Keratinocyte (primary cell): ENCODE results near the gene CSH2. TPM values are rescaled to one million over a fixed set of nuclear protein-coding genes. Genes with fewer than 3 reads are reported as not detected.
"Not testable (repeated sequence)": the region's sequence is repeated elsewhere in the genome, so short reads cannot be mapped to it uniquely, and the experiment has no call there.

Source experiments
- DNase-seq: peaks from one replicate; pipeline ENCODE4 v3.0.0-alpha.2; 2011; ENCODE audit warnings: low read depth, missing footprints, low spot score
- FAIRE-seq: peaks from 2 replicates; lab custom pipeline; 2011; peaks lifted over from hg19 to GRCh38; lab: Jason Lieb, UNC
- H2AFZ ChIP-seq: 2 replicates; pipeline ENCODE4 v1.6.0; 2012; ENCODE audit warnings: low read length, control low read depth, inconsistent platforms; ENCODE audit not compliant: control insufficient read depth
- H3K27ac ChIP-seq: 2 replicates; pipeline ENCODE4 v1.5.1; 2011; ENCODE audit warnings: low read length; ENCODE audit not compliant: control insufficient read depth, insufficient read depth
- H3K27me3 ChIP-seq: 3 replicates; pipeline ENCODE4 v1.6.0; 2011; ENCODE audit warnings: low read length; ENCODE audit not compliant: control insufficient read depth, insufficient read depth; ENCODE audit errors: extremely low read depth
- H3K36me3 ChIP-seq, 2 experiments: 2 replicates in 1 of 2; 3 replicates in 1 of 2; pipeline ENCODE4 v1.5.1; 2011; ENCODE audit warnings: low read length in 2 of 2, mild to moderate bottlenecking in 1 of 2; ENCODE audit not compliant: control insufficient read depth in 2 of 2, insufficient read depth in 2 of 2; ENCODE audit errors: extremely low read depth in 1 of 2
- H3K4me1 ChIP-seq: 3 replicates; pipeline ENCODE4 v1.5.1; 2011; ENCODE audit warnings: low read length; ENCODE audit not compliant: control insufficient read depth, insufficient read depth; ENCODE audit errors: extremely low read depth
- H3K4me2 ChIP-seq: 3 replicates; pipeline ENCODE4 v1.6.0; 2011; ENCODE audit warnings: low read depth, low read length; ENCODE audit not compliant: control insufficient read depth, insufficient read depth; ENCODE audit errors: extremely low read depth
- H3K4me3 ChIP-seq, 3 experiments: fragments of 200-600 bp in 1 of 3; sonication (generic) in 1 of 3; 2 replicates in 2 of 3; 3 replicates in 1 of 3; pipeline ENCODE4 v1.5.1; 2011 to 2016; ENCODE audit warnings: low read length in 3 of 3, mild to moderate bottlenecking in 3 of 3, control low read depth in 2 of 3, inconsistent platforms in 1 of 3, low read depth in 1 of 3, mixed read lengths in 1 of 3, mixed run types in 1 of 3, moderate library complexity in 1 of 3; ENCODE audit not compliant: control insufficient read depth in 2 of 3, insufficient read depth in 2 of 3; ENCODE audit errors: extremely low read depth in 1 of 3
- H3K79me2 ChIP-seq: 2 replicates; pipeline ENCODE4 v1.6.0; 2012; ENCODE audit warnings: low read length; ENCODE audit not compliant: control insufficient read depth, insufficient read depth
- H3K9ac ChIP-seq: 3 replicates; pipeline ENCODE4 v1.6.0; 2011; ENCODE audit warnings: low read length; ENCODE audit not compliant: control insufficient read depth, insufficient read depth; ENCODE audit errors: extremely low read depth
- H3K9me1 ChIP-seq: 3 replicates; pipeline ENCODE4 v1.6.0; 2011; ENCODE audit warnings: low read length; ENCODE audit not compliant: control insufficient read depth, insufficient read depth; ENCODE audit errors: extremely low read depth
- H3K9me3 ChIP-seq: 2 replicates; pipeline ENCODE4 v1.5.1; 2012; ENCODE audit warnings: low read depth, low read length; ENCODE audit not compliant: control insufficient read depth
- H4K20me1 ChIP-seq: 3 replicates; pipeline ENCODE4 v1.6.0; 2011; ENCODE audit warnings: low read length; ENCODE audit not compliant: control insufficient read depth, insufficient read depth; ENCODE audit errors: extremely low read depth
- CTCF ChIP-seq, 3 experiments: IDR thresholded peaks in 1 of 3; conservative IDR thresholded peaks in 1 of 3; optimal IDR thresholded peaks in 1 of 3; 2 replicates in 2 of 3; 3 replicates in 1 of 3; pipeline versions ENCODE3 to v1.5.1; 2011; ENCODE audit warnings: low read length in 3 of 3, mild to moderate bottlenecking in 3 of 3, moderate library complexity in 2 of 3, control low read depth in 1 of 3, inconsistent platforms in 1 of 3; ENCODE audit not compliant: insufficient read depth in 2 of 3; ENCODE audit errors: extremely low read depth in 1 of 3
- dilution Hi-C: fragments of 300-500 bp; cut with MboI; formaldehyde crosslinking; loops from one replicate; pipeline ENCODE4 v1.7.0; 2020; ENCODE audit warnings: low sequenced_read_pairs; ENCODE audit not compliant: extremely low pct_ligation_motif_present
- polyA plus RNA-seq, 5 experiments: library from polyadenylated mRNA; depleted of rRNA in 3 of 5; stranded (reverse) in 3 of 5; stranded (forward) in 1 of 5; unstranded in 1 of 5; fragments of >200 nt; gene quantifications; 1 replicate in 1 of 5; 2 replicates in 3 of 5; 3 replicates in 1 of 5; pipeline versions ENCODE4 v1.2.1 to v1.2.3, GENCODE V29; 2011 to 2012; ENCODE audit warnings: missing spikeins in 2 of 5, low read depth in 1 of 5, low replicate concordance in 1 of 5

Gene CSH2
- polyA plus RNA-seq, 1 donor (not counting 4 experiments of a cell fraction or from before 2014, with no cell fraction given) = not detected

GRCh38 chr17:63871646-63872365 lies 1.7 kb downstream of the CSH2 start:
- H3K27me3 ChIP-seq, H3K9me1 ChIP-seq, H3K27ac ChIP-seq, H4K20me1 ChIP-seq, H3K4me3 ChIP-seq, FAIRE-seq, H3K9me3 ChIP-seq, H2AFZ ChIP-seq, H3K4me2 ChIP-seq, dilution Hi-C loops, H3K36me3 ChIP-seq, H3K9ac ChIP-seq, H3K4me1 ChIP-seq, H3K79me2 ChIP-seq, DNase-seq: not testable (repeated sequence)

GRCh38 chr17:63870292-63870665 lies 3.2 kb downstream of the CSH2 start:
- H3K4me2 ChIP-seq, H3K27me3 ChIP-seq, H4K20me1 ChIP-seq, H3K4me1 ChIP-seq, H3K9me1 ChIP-seq, FAIRE-seq, H3K79me2 ChIP-seq, H3K27ac ChIP-seq, H3K9ac ChIP-seq, H2AFZ ChIP-seq, DNase-seq, H3K4me3 ChIP-seq, dilution Hi-C loops, H3K36me3 ChIP-seq, H3K9me3 ChIP-seq: not testable (repeated sequence)

- H3K27me3 ChIP-seq, H2AFZ ChIP-seq, H3K4me2 ChIP-seq, DNase-seq, H3K9ac ChIP-seq, H3K4me1 ChIP-seq, H3K36me3 ChIP-seq, H4K20me1 ChIP-seq, H3K27ac ChIP-seq, H3K9me1 ChIP-seq, dilution Hi-C loops, H3K79me2 ChIP-seq, FAIRE-seq, H3K9me3 ChIP-seq, H3K4me3 ChIP-seq: not testable (repeated sequence)
- TF ChIP-seq CTCF (optimal IDR thresholded peaks at IDR 0.05 in 1 of 3, IDR thresholded peaks at IDR 0.05 in 1 of 3, conservative IDR thresholded peaks at IDR 0.05 in 1 of 3; ENCODE audit: extremely low read depth in 1 of 3, insufficient read depth in 2 of 3, low read length in 3 of 3) = peak in 2 of 3 experiments; percentile 15 to 23
These were observed 3.8 kb downstream of the CSH2 start for GRCh38 chr17:63869491-63870291.
